Progenitor cell of endocrine pancreas (in vitro differentiated cells): ENCODE results near the gene C17orf67. TPM values are rescaled to one million over a fixed set of nuclear protein-coding genes. Genes with fewer than 3 reads are reported as not detected.

ENCODE experiments used
- DNase-seq: peaks from one replicate; pipeline ENCODE4 v3.0.0; 2021; ENCODE audit warnings: low spot score; ENCODE audit not compliant: unreplicated experiment
- H3K27ac Mint-ChIP-seq: 2 replicates; pipeline ENCODE4 v1.8.0; 2021; ENCODE audit warnings: mild to moderate bottlenecking, moderate library complexity, mixed read lengths
- H3K27me3 Mint-ChIP-seq: 2 replicates; pipeline ENCODE4 v1.8.0; 2021; ENCODE audit warnings: mixed read lengths
- H3K36me3 Mint-ChIP-seq: 2 replicates; pipeline ENCODE4 v1.8.0; 2022; ENCODE audit warnings: mixed read lengths; ENCODE audit not compliant: insufficient read depth
- H3K4me1 Mint-ChIP-seq: 2 replicates; pipeline ENCODE4 v1.8.0; 2021; ENCODE audit warnings: low read depth, mixed read lengths
- H3K4me3 Mint-ChIP-seq: 2 replicates; pipeline ENCODE4 v1.8.0; 2021; ENCODE audit warnings: low read depth, mild to moderate bottlenecking, moderate library complexity, mixed read lengths
- H3K9me3 Mint-ChIP-seq: 2 replicates; pipeline ENCODE4 v1.8.0; 2021; ENCODE audit warnings: low read depth, mixed read lengths
- CTCF ChIP-seq: fragments of 200-600 bp; sonication (generic); IDR thresholded peaks from one replicate; pipeline ENCODE4 v1.5.0; 2021; ENCODE audit warnings: antibody characterized with exemption, mild to moderate bottlenecking; ENCODE audit not compliant: unreplicated experiment
- total RNA-seq: library from RNA; stranded (reverse); gene quantifications from 2 replicates; pipeline ENCODE4 v1.2.1, GENCODE V29; 2021

The C17orf67 gene
- total RNA-seq, 1 donor from 2014 or later, result 0.65 TPM

- Mint-ChIP-seq H3K4me3 (no peak overlapping the region), H3K27me3 (peaks cover 9% of the 10 kb centered on the region), H3K36me3 (no peaks in the 10 kb centered on the region), H3K9me3 (no peaks in the 10 kb centered on the region), H3K27ac (no peak overlapping the region), H3K4me1 (peaks cover 3% of the 10 kb centered on the region)
- DNase-seq, result no peak
- no peak for TF ChIP-seq CTCF
These were observed 81.4 kb downstream of the C17orf67 start for GRCh38 chr17:56752263-56752836.

- H3K36me3 Mint-ChIP-seq, result no peaks in the 10 kb centered on the region
- TF ChIP-seq CTCF, result no peak
- peaks cover 10% of the 10 kb centered on the region for H3K27me3 Mint-ChIP-seq
- no peak overlapping the region for H3K27ac Mint-ChIP-seq
- DNase-seq, result no peak
- no peak overlapping the region for H3K4me3 Mint-ChIP-seq
- no peaks in the 10 kb centered on the region for H3K9me3 Mint-ChIP-seq
- peaks cover 3% of the 10 kb centered on the region for H3K4me1 Mint-ChIP-seq
These were observed 82.5 kb downstream of the C17orf67 start for GRCh38 chr17:56751145-56751738.

- Mint-ChIP-seq H3K4me1 (peaks cover 3% of the 10 kb centered on the region), H3K36me3 (no peaks in the 10 kb centered on the region), H3K27ac (no peak overlapping the region), H3K27me3 (peaks cover 14% of the 10 kb centered on the region), H3K4me3 (no peak overlapping the region), H3K9me3 (peaks cover 6% of the 10 kb centered on the region)
- TF ChIP-seq CTCF, result no peak
- no peak for DNase-seq
These were observed 89.0 kb downstream of the C17orf67 start for GRCh38 chr17:56744721-56745120.

GRCh38 chr17:56742601-56743000 lies 91.1 kb downstream of the C17orf67 start:
- peaks cover 9% of the 10 kb centered on the region for H3K4me1 Mint-ChIP-seq
- no peak overlapping the region for H3K27ac Mint-ChIP-seq
- peaks cover 10% of the 10 kb centered on the region for H3K9me3 Mint-ChIP-seq
- peaks cover 7% of the 10 kb centered on the region for H3K27me3 Mint-ChIP-seq
- no peak for DNase-seq
- TF ChIP-seq CTCF, result no peak
- H3K36me3 Mint-ChIP-seq, result no peaks in the 10 kb centered on the region
- H3K4me3 Mint-ChIP-seq, result no peak overlapping the region

Other genes starting within 250 kb of the C17orf67 start
- 0.24 and 0.55 TPM in 2 replicates for gene NOG, start 240.2 kb downstream of the C17orf67 start, total RNA-seq
- gene DGKE, start 231 bp upstream of the C17orf67 start, total RNA-seq, result 2.8 and 3.3 TPM in 2 replicates
- gene TRIM25, start 80.1 kb upstream of the C17orf67 start, total RNA-seq, result 29.9 and 37.6 TPM in 2 replicates
- 26.7 and 29.8 TPM in 2 replicates for gene COIL, start 127.1 kb upstream of the C17orf67 start, total RNA-seq
- gene SCPEP1, start 144.2 kb upstream of the C17orf67 start, total RNA-seq, result 48.3 and 51.7 TPM in 2 replicates